NCI-H345 treated with DMSO at 0.1 percent for 48 hours (cell line): ENCODE measurements around the gene SORCS3.

Experiments used
- DNase-seq: peaks from one replicate; lab custom pipeline; 2025; ENCODE audit not compliant: unreplicated experiment; lab: John Stamatoyannopoulos, UW

The SORCS3 gene

DNA sequence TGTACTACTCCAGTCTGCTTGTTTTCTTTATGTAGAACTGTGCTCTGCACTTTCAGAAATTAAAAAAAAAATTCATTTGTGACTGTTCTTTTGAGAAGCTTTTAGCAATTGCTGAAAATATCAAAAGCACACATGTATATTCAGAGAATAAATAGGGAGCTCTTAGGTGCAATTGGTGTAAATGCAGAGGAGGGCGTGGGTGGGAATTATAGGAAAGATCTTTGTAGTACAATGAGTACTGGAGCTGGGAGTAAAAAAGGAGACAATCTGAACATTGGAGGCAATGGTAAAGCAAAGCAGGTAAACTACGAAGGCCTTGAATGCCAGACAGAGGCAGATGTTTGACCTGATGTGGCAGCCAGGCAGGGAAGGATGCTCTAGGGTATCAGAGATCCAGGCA lies 267.5 kb downstream of the SORCS3 start:
- no peak for DNase-seq

- no peak for DNase-seq
Measured at GRCh38 chr10:104910712-104911111, 269.6 kb downstream of the SORCS3 start.

GRCh38 chr10:104913390-104913789 lies 272.3 kb downstream of the SORCS3 start:
- no peak for DNase-seq

DNA sequence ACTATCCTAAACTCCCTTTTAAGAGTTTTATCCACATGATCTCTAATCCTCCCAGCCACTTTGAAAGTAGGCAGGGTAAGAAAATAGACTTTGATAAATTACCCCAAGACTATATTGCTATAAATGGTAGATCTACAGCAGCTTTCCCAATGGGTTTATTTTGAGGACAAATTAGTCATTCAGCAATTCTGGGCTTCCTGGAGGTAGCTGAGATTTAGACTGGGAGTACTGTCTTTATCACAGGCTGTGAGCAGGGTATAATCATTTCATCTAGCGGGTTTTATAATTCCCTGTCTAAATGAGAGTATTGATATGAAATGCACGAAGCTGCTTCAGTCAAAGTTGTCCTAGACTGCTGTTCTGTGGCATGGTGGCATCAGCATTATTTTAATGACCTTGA lies 279.4 kb downstream of the SORCS3 start:
- no peak for DNase-seq

DNA sequence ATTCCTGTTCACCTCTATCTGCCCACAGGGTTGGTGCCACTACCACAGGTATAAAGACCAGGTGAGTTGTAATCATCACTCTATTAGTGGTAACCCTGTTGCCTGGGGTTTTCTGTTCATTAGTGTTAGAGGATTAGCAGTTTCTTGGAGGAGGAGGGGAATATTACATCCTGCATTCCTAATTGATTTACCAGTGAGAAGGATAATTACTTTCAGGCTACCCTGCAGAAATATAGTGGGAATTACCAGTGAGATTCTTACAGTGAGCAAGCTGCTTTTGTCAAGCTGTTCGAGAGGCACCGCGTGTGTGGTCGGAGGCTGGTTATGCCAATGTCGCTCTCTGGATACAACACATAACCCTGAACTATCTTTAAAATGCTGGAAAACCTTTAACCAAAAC lies 280.7 kb downstream of the SORCS3 start:
- no peak for DNase-seq

DNA sequence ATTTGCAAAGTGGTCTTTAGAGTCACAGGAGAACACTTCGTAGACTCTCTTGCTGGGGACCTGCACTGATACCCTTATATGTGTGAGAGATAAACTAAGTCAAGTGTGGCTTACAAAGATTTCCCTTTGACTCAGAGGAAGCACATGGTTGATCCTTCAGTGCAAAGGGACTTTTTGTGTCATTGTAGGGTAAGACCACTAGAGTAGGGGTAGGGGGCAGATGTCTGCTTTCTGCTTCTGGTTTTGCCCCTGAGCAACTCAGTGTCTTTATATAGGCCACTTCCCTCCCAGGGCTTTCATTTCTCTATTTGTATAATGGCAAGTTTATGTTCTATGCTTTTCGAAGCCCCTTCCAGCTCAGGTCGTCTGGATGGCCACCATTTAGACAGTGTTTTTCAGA lies 281.7 kb downstream of the SORCS3 start:
- no peak for DNase-seq

GRCh38 chr10:104923501-104923900 lies 282.4 kb downstream of the SORCS3 start:
- no peak for DNase-seq

- no peak for DNase-seq
Measured at GRCh38 chr10:104924101-104924795, 283.2 kb downstream of the SORCS3 start.

GRCh38 chr10:104925232-104925851 lies 284.3 kb downstream of the SORCS3 start:
- no peak for DNase-seq

DNA sequence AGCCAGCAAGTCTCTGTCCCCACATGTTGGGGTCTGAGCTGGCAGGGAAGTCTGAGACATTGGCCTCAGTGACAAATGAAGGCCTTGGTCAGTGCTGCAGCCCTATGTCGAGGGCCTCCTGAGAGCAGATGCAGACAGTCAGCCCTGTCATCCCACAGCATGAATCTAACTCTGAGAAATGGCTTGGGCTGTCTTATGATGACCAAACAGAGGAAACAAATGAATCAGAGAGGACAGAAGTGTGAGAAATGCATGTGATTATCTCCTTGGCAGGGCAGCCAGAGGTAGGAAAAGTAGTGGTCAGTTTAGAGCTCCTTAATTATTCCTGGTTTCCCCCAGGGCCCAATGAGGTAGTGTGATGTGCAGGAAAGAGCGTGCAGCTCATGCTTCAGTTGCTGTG lies 287.6 kb downstream of the SORCS3 start:
- no peak for DNase-seq

GRCh38 chr10:104931612-104932134 lies 290.6 kb downstream of the SORCS3 start:
- DNase-seq: no peak

DNA sequence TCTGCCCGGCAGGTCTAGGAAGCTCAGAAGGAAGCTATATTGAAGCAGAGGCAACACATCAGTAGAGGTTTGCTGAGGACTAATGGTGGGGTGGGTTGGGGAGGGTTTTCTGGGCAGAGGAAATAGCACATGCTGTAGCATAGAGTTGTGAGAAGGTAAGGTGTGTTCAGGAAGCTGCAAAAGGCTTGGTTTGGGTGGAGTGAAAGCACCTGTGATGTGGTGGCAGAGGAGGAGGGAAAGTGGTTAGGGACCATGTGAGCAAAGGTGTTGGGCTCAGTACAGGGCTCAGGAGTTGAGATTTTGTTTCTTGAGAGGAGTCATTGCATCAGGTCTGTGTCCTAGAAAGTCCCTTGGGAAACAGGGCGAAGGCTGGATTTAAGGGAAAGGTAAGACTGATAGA lies 294.6 kb downstream of the SORCS3 start:
- DNase-seq: no peak

- peak; percentile 5 for DNase-seq
Measured at GRCh38 chr10:104937567-104937966, 296.5 kb downstream of the SORCS3 start.

DNA sequence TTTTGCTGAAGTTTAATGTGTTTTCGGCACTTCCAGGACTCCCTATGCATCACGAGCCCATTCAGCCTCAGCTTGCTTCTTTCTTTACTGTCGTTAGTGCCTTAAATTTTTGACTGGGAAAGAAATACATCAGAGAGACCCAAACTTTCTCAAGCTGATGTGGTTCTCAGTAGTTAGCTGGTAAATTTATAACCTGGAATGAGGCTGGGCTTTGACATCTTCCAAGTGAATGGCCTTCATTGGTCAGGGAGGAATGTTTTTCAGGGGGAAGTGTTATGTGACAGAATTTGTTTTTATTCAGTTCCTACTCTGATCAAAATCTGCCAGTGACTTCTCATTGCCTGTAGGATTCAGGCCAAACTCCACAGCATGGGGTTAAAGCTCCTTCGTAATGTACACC lies 296.9 kb downstream of the SORCS3 start:
- DNase-seq: no peak

GRCh38 chr10:104941662-104942061 lies 300.6 kb downstream of the SORCS3 start:
- DNase-seq: no peak

- DNase-seq: no peak
Measured at GRCh38 chr10:104947314-104947713, 306.2 kb downstream of the SORCS3 start.

DNA sequence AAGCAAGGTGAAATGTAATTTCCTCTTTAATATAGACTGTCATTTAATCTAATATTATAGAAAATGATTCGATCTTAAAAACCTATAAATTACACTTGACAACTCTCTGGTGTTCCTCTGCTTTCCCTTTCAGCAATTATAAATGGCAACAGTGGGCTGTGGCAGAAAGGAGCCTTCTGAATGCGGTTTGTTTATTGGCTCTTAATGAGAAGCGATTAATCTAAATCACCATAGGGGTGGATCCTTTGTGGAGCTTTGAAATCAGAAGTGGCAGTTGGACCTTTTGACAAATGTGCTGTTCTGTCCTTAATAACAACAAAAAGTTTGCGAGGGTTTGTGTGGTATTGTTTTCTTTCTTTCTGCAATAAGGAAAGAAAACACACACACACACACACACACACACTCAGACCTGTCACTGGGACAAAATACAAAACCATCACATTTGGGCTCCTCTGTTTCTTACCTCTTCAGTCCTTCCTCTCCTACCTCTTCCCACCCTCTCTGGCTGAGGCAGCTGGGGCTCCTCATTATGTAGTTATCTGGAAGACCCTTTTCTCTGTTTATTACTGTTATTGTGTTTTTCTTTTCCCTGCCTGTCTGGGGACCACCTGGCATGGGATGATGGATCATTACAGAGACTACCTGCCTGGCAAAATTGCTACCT lies 316.2 kb downstream of the SORCS3 start:
- no peak for DNase-seq

GRCh38 chr10:104966563-104967297 lies 325.6 kb downstream of the SORCS3 start:
- DNase-seq: no peak

- DNase-seq: no peak
Measured at GRCh38 chr10:104980368-104980767, 339.3 kb downstream of the SORCS3 start.

DNA sequence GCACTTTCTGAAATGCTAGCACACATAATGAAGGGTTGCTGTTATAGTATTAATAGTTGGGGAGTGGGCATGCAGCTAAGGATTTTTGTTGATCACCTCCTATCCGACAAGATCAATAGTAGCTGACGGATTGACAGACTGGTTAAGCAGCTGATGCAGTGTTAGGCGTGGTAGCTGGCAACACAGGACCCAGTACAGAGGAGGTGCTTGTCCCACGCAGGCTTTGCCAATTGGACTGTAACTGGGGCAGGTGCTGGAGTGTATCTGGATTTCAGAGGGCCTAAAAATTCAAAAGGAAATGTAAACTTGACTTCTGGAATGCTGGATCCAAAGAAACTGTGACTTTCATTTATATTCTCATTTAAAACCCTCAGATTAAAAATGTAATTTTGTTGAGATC lies 340.9 kb downstream of the SORCS3 start:
- DNase-seq: no peak

DNA sequence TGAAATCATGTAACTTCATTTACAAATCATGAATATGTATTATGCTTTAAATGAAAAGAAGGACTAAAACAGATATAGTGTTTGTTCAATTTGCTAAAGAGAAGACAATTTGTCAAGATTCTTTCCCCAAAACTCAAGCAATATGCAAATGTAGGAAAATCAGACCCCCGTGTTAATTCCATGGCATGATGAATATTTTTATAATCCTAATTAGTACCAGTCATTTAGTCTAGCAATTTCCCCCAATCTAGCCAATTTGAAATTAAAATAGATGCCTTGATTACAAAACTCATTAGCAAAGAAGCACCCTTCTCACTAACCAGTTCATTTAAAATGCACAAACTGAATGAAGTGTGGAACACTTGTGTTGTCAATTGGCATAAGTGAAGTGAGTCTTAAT lies 347.6 kb downstream of the SORCS3 start:
- DNase-seq: no peak

DNA sequence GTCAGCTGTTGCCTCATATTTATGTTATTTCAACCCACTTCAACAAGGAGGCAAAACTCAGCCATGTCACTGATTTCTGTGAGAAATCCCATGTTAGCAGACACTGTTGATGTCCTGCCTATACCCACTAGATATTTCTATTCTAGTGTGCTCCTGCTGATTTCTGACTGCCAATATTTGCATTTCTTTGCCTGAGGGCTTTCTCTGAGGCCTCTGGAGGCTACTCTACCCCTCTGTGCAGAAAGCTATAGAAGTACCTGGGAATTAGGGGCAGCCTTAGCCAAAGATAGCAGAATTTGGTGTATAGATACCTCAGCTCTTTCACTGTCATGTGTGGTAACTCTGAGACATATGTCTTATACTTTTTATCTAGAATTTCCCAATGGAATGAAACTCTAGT lies 348.8 kb downstream of the SORCS3 start:
- no peak for DNase-seq
